GM06990 (cell line): ENCODE data around the gene CIB4.

Experiments used
- DNase-seq: peaks from one replicate; pipeline ENCODE4 v3.0.0-alpha.2; 2011; ENCODE audit not compliant: insufficient read length; ENCODE audit errors: extremely low read depth
- H3K27me3 ChIP-seq: replicated peaks from 2 replicates; pipeline ENCODE4 v1.6.0; 2011; ENCODE audit warnings: low read length; ENCODE audit not compliant: control insufficient read depth, insufficient read depth
- H3K36me3 ChIP-seq: 2 replicates; pipeline ENCODE4 v1.5.1; 2011; ENCODE audit warnings: low read length; ENCODE audit not compliant: control insufficient read depth, insufficient read depth
- H3K4me3 ChIP-seq: replicated peaks from 2 replicates; pipeline ENCODE4 v1.5.1; 2011; ENCODE audit warnings: low read depth, mild to moderate bottlenecking, control low read depth, low read length
- CTCF ChIP-seq: IDR thresholded peaks from 2 replicates; pipeline ENCODE4 v1.5.1; 2011; ENCODE audit warnings: low read length, control low read depth, mild to moderate bottlenecking, inconsistent platforms; ENCODE audit not compliant: insufficient read depth, poor library complexity, severe bottlenecking

The CIB4 gene

GRCh38 chr2:26537069-26537825, 103.9 kb downstream of the CIB4 start:
- no peak overlapping the region for H3K4me3 ChIP-seq
- H3K27me3 ChIP-seq, result peaks cover under 1% of the 10 kb centered on the region
- no peak for DNase-seq
- H3K36me3 ChIP-seq, result no peaks in the 10 kb centered on the region
- no peak for TF ChIP-seq CTCF

GRCh38 chr2:26536371-26537068, 104.6 kb downstream of the CIB4 start:
- H3K36me3 ChIP-seq, result no peaks in the 10 kb centered on the region
- TF ChIP-seq CTCF, result no peak
- peaks cover 2% of the 10 kb centered on the region for H3K27me3 ChIP-seq
- no peak for DNase-seq
- no peak overlapping the region for H3K4me3 ChIP-seq

- TF ChIP-seq CTCF, result no peak
- no peak for DNase-seq
- peaks cover 2% of the 10 kb centered on the region for H3K27me3 ChIP-seq
These were observed 105.4 kb downstream of the CIB4 start for GRCh38 chr2:26535663-26536275.

GRCh38 chr2:26534865-26535662, 106.1 kb downstream of the CIB4 start:
- no peaks in the 10 kb centered on the region for H3K36me3 ChIP-seq
- H3K27me3 ChIP-seq, result peaks cover 2% of the 10 kb centered on the region
- TF ChIP-seq CTCF, result no peak

More at GRCh38 chr2:26535663-26536275, 105.4 kb downstream of the CIB4 start:
- Histone ChIP-seq H3K36me3 (no peaks in the 10 kb centered on the region), H3K4me3 (no peak overlapping the region)

GRCh38 chr2:26534098-26534864, 106.9 kb downstream of the CIB4 start:
- Histone ChIP-seq H3K27me3 (peaks cover 4% of the 10 kb centered on the region), H3K36me3 (no peaks in the 10 kb centered on the region), H3K4me3 (no peak overlapping the region)
- no peak for DNase-seq
- TF ChIP-seq CTCF, result no peak

More at GRCh38 chr2:26534865-26535662, 106.1 kb downstream of the CIB4 start:
- no peak for DNase-seq
- H3K4me3 ChIP-seq, result no peak overlapping the region
